Activated naive CD4-positive, alpha-beta T cell treated with anti-CD3 and anti-CD28 coated beads, Interleukin-2, amount 50 U/mL, for 72 hours (primary cell): ENCODE results near the gene UST. TPM values are rescaled to one million over a fixed set of nuclear protein-coding genes. Genes with fewer than 3 reads are reported as not detected.
"Not testable (repeated sequence)": the region's sequence is repeated elsewhere in the genome, so short reads cannot be mapped to it uniquely, and the experiment has no call there.

ENCODE experiments used
- ATAC-seq, 2 donors: fragments of 150-1000 bp; cut with Tn5 transposase; 2 replicates each; pipeline ENCODE4 v1.10.0; 2021; ENCODE audit warnings: mild to moderate bottlenecking in 2 of 2, moderate library complexity in 2 of 2
- DNase-seq, 2 donors: peaks; one replicate each; pipeline ENCODE4 v3.0.0; 2021 to 2022; ENCODE audit warnings: low spot score in 2 of 2
- H3K27ac Mint-ChIP-seq, 2 donors: one replicate each; pipeline ENCODE4 v1.8.0; 2022; ENCODE audit warnings: mild to moderate bottlenecking in 2 of 2, mixed read lengths in 2 of 2
- H3K36me3 Mint-ChIP-seq, 2 donors: one replicate each; pipeline ENCODE4 v1.8.0; 2022; ENCODE audit warnings: mixed read lengths in 2 of 2
- H3K9me3 Mint-ChIP-seq, 2 donors: one replicate each; pipeline ENCODE4 v1.8.0; 2022; ENCODE audit warnings: mixed read lengths in 2 of 2
- total RNA-seq, 2 donors: library from RNA; stranded (reverse); gene quantifications; one replicate each; pipeline ENCODE4 v1.2.3, GENCODE V29; 2022

UST gene
- total RNA-seq, 2 donors from 2014 or later, result 0.46 to 0.49 TPM

DNA sequence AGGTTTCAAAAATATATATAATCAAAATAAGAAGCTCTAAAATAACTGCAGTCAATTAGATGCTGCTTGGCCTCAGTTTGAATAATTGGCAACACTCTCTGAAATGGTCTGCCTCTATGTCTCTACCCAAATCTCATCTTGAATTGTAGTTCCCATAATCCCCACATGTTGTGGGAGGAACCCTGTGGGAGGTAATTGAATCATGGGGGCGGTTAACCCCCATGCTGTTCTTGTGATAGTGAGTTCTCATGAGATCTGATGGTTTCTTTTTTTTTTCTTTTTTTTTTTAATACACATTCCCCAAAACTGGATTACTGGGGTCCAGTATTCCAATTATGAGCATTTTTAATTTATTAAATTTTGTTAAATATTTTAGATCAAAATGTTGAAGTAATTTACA lies 8.5 kb downstream of the UST start:
- ATAC-seq, H3K36me3 Mint-ChIP-seq, H3K27ac Mint-ChIP-seq, DNase-seq, H3K9me3 Mint-ChIP-seq: not testable (repeated sequence)

DNA sequence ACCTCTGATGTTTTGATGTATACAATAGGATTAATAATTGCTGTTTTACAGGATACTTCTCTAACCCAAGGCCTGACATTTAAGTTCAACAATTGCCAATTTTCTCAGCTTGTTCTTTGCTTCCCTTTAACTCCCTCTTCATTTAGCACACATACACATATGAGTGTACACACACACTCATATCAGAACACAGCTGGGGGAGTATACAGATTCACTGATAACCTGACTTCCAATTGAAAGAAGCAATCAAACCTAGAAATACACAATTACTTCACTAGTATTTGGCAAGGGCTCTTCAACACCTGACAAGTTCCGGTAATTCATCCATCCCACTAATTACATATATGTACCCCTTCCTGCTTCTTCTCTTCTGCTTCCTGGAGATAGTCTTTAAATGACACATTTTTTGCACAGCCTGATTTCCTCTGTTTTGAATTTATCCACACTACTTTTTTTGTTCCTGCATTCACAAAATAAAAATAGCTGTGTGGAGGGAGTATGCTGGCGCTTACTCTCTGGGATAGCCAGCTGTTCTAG lies 11.2 kb downstream of the UST start:
- ATAC-seq (peak; percentile 31 to 75), DNase-seq (no peak)
- Mint-ChIP-seq H3K36me3 (no peaks in the 10 kb centered on the region), H3K27ac (peak overlapping the region; percentile 1 to 66), H3K9me3 (no peaks in the 10 kb centered on the region)

DNA sequence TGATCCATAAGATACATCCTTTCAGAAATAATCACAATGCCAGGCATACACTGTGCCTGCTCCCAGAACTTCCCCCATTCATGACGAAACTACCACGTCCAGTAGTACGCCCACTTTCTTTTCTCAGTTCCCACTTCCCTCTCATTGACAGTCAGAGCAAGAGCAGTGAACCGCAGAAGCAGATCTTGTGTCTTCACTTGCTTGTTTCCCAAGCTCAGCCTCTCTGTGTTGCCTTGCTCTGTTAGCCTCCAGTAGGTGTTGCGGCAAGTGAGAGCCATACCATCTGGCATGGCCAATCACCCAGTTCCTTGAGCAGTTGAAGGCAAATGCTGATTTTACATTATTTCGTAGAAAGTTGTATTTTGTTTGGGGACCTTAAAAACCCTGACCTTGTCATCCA lies 11.7 kb downstream of the UST start:
- ATAC-seq (peak; percentile 72 to 77), DNase-seq (peak in 1 of 2 donors; percentile 41)
- peak overlapping the region; percentile 1 to 66 for H3K27ac Mint-ChIP-seq
- H3K36me3 Mint-ChIP-seq, result no peaks in the 10 kb centered on the region
- H3K9me3 Mint-ChIP-seq, result no peaks in the 10 kb centered on the region

DNA sequence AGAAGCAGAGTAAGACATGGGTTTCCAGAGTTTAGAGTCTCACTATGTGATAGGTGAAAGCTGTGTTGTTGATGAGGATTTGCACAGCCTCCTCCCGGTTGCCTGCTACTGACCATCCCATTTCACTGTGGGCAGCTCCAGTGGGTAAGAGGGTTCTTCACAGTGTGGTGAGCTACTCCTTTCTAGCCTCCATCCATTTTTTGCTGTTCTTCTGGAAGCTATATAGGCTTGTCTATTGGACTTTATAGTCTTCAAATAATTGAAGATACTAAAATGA lies 13.4 kb downstream of the UST start:
- DNase-seq, result no peak
- Mint-ChIP-seq H3K9me3 (no peaks in the 10 kb centered on the region), H3K36me3 (no peaks in the 10 kb centered on the region), H3K27ac (peak overlapping the region in 1 of 2 donors; percentile 2)
- no peak for ATAC-seq

DNA sequence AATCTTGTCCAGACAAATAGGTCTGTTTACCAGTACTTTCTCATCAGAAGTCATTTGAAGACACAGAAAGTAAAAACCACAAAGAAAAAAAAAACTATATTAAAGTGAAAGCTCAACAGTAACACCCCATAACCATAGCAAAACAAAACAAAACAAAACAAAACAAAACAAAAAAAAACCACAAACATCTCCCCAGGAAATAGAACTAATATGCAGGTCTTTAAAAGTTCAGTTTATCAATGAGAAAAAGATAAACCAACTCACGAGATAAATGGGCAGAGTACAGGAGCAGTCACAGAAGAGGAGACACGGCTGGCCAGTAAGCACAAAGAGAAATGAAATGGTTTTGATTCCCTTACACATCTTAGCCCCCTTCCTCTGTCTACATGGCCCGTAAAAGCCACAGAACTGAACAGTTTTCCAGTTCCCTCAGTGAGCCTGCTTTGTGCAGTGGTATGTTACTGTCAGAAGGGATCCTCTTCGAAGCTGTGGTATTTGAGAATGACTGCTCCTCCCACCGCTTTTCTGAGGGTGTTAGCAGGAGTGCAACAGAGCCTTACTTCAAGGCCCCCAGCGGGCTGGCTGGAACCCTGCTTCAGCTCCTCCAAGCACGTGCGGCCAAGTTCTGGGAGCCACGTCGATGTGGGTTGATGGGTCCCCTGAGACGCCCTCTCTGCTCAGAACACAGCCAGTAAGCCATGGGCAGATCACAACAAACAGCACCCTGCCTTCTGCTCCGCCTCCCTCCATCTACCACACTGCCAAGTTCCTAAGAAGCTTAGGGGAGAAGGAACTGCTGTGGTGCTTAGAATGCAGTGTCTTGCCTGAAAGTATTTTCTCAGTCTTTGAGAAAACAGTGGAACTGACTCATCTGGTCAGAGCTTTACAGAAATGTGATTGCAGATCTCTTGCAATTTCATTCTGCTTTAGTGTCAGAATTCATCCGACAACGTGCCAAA lies 14.0 kb downstream of the UST start:
- no peaks in the 10 kb centered on the region for H3K9me3 Mint-ChIP-seq
- peak overlapping the region; percentile 2 to 67 for H3K27ac Mint-ChIP-seq
- DNase-seq (peak in 1 of 2 donors; percentile 17), ATAC-seq (peak; percentile 51 to 58)
- H3K36me3 Mint-ChIP-seq, result no peaks in the 10 kb centered on the region

DNA sequence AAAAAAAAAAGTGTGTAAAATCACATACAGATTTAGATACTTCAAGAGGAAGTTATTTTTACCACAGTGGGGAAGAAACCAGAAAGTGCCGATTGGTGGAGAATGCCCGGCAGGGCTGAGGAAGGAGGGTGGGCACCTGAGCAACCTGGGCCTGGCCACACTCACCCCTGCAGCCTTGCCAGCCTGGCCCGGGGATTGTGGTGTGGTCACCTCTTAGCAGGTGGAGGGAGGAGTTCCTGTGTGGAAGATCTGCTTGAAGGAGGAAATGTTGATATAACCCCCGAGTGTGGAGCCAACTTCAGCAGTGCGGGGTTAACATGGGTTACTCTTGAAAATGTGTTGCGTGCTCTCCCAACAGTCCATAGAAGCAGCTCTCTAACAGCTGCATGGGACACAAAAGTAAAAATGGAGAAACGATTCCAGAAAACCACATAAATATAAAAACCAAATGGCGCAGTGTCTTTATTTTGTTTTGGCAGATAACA lies 14.7 kb downstream of the UST start:
- Mint-ChIP-seq H3K27ac (peak overlapping the region; percentile 2 to 73), H3K36me3 (no peaks in the 10 kb centered on the region), H3K9me3 (no peaks in the 10 kb centered on the region)
- DNase-seq (no peak), ATAC-seq (peak in 1 of 2 donors; percentile 26)

DNA sequence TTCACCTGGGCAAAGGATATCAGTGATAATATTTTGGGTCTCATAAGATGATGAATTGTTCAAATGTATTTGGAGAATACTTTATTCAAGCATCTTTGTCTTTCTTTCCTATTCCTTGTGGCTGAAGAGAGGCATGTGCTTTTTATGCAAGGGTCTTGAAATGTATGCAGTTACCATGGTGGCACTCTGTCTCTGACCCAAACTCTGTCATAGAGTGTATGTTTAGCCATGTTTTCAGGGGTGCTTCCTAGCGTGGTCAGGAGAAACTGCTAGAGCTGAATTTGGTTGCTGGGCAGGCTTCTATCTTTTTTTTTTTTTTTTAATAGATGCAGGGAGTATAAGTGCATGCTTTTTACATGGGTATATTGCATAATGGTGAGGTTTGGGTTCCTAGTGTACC lies 15.4 kb downstream of the UST start:
- ATAC-seq (no peak), DNase-seq (no peak)
- H3K9me3 Mint-ChIP-seq, result no peaks in the 10 kb centered on the region
- no peak overlapping the region for H3K27ac Mint-ChIP-seq
- no peaks in the 10 kb centered on the region for H3K36me3 Mint-ChIP-seq

DNA sequence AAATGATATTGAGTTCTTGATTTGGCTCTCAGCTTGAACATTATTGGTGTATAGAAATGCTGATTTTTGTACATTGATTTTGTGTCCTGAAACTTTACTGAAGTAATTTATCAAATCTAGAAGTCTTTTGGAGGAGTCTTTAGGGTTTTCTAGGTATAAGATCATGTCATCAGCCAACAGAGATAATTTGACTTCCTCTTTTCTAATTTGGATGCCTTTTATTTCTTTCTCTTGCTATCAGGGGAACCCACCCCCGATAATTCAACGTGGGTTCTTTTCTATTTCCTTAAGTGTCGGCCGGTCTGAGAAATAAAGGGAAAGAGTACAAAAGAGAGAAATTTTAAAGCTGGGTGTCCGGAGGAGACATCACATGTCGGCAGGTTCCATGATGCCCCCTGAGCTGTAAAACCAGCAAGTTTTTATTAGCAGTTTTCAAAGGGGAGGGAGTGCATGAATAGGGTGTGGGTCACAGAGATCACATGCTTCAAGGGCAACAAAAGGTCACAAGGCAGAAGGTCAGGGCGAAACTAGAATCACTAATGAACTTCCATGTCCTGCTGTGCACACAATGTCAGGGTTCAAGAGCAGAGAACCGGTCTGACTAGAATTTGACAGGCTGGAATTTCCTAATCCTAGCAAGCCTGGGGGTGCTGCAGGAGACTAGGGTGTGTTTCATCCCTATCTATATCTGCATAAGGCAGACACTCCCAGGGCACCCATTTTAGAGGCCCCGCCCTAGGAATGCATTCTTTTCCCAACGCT lies 17.6 kb downstream of the UST start:
- not testable (repeated sequence) for H3K36me3 Mint-ChIP-seq, H3K9me3 Mint-ChIP-seq, H3K27ac Mint-ChIP-seq, ATAC-seq, DNase-seq

DNA sequence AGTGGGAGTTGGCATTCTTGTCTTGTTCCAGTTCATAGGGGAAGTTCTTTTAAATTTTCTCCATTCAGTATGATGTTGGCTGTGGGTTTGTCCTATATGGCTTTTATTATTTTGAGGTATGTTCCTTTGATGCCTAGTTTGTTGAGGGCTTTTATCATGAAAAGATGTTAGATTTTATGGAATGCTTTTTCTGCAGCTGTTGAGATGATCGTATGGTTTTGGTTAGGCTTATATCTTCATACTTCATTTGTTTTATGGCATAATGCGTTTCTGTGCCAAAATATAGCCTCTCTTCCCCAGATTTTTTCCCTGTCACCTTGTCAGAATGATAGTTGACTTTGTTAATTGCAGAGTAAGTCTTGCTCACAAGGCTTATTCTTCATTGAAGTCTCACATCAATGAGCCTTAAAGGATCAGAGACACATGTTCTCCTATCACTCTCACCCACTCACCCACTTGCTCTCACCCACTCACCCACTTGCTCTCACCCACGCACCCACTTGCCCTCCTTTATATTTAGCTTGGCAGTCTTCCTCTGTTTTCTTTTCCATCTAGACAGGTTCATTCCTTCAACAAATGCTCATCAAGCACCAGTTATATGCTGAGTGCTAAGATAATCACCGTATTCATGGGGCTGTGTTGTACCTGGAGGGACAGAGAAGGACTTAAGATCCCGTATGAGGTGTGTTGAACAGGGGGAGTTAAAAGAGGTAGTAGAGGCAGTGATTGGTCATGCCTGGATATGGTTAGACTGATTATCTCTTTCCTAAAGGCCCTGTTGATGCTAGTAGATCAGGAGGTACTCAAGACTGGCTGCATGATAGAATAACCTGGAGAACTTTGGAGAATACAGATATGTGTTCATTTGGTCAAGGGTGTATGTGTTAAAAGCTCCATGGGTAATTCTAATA lies 19.3 kb downstream of the UST start:
- H3K36me3 Mint-ChIP-seq, result no peaks in the 10 kb centered on the region
- H3K9me3 Mint-ChIP-seq, result no peaks in the 10 kb centered on the region
- H3K27ac Mint-ChIP-seq, result no peak overlapping the region
- no peak for DNase-seq
- ATAC-seq, result no peak

DNA sequence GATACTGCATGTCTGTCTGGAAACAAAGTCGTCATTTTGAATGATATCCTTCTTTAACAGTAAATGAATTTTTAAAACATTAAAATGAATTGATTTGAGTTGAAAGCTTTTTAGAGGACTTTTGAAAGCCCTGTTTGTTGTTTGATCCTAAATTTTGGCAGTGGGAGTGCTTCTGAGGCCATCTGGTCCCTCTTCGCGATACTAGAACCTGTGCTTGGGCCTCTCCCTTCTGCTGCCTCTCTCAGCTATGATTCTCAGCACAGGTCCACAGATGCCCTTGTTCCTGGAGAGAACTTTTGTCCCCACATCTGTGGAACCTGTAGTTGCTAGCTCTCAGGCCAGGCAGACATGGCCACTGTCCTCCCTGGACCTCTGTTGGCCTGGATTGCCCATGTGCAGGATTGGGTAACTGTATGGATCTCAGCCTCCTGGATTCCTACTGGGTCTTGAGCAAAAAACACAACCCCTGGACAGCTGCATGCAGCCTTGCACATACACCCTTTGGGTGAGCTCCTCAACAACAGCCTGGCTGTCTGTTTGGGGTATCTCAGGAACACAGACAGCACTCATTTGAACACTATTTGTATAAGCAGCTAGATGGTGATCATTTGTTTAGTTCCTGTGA lies 21.9 kb downstream of the UST start:
- ATAC-seq (no peak), DNase-seq (no peak)
- no peaks in the 10 kb centered on the region for H3K9me3 Mint-ChIP-seq
- H3K36me3 Mint-ChIP-seq, result no peaks in the 10 kb centered on the region
- H3K27ac Mint-ChIP-seq, result no peak overlapping the region

DNA sequence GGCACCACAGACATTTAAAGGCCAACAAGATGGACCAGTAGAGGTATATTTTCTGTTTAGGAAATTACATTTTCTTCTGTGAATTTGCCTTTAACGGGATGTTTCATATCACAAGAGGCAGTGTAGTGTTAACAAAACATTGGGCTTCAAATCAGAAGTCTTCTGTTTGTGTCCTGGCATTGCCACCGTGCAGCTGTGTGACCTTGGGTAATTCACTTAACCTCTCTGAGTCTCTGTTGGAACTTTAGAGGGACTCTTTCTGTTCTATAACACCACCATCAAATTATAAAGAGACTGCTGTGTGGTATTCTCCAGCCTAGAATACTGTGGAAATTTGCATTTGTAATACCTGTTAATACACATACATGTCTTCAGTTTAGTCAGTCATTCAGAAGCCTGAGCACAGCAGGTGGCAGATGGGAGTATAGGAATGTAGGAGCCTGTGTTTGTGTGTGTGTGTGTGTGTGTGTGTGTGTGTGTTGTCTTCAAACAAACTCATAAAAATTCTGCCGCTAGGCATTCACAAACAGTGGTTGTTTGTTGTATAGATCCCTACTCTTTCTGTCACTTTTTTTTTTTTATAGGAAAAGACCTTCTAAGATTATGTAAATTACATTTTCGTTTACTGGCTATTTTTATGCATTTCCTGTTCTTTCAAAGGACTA lies 22.6 kb downstream of the UST start:
- ATAC-seq (no peak), DNase-seq (no peak)
- Mint-ChIP-seq H3K36me3 (no peaks in the 10 kb centered on the region), H3K27ac (no peak overlapping the region), H3K9me3 (no peaks in the 10 kb centered on the region)

DNA sequence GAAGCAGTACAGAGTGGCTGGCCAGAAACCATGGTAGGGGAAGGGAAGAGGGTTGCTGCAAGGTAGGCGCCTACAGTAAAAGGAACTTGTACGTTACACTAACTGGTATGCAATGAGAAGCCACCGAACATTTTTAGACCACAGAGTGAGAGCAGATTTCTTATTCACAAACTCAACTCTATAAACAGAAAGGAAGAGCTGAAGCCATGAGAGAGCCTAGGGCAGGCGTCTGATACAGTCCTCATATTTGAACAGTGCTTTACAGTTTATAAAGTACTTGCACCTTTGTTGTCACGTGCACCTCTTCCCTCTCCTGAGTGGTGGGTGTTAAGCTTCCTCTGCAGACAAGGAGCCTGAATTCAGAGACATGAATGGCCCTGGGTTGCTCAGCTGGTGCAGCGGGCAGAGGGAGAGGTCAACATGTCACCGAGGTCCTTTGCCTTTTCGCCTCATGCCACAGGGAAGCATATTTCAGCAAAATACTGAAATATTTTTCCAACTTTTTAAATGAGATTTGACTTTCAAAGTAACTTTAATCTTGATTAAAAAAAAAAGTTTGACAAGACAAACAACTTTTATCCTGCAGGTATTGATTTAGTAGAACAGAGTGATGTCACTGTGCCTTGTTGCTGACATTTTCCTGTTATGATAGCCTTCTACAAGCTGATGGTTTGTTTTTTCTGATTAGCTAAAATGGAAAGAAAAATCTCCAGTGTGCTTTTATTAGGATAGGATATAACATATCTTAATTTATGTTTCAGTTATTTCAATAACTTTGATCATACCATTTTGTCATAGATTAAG lies 23.8 kb downstream of the UST start:
- H3K9me3 Mint-ChIP-seq, result no peaks in the 10 kb centered on the region
- ATAC-seq (no peak), DNase-seq (no peak)
- no peak overlapping the region for H3K27ac Mint-ChIP-seq
- no peaks in the 10 kb centered on the region for H3K36me3 Mint-ChIP-seq

DNA sequence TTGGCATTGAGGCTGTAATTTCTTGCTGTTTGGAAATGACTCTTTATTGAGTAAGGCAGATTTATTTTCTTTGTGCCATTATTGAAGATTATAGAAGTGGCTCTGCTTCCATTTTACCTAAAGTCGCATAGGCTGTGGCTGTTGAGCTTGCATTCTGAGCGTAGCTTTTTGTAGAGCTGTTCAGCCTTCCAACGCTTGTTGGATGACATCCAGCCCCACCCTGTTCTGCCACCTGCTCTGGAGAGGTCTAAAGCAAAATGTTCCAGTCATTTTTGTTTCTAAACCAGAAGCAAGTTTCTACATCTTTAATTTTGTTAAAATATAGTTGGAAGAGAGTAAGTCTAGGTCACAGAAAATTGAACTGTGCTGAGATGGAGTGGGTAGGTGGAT lies 24.4 kb downstream of the UST start:
- no peak for ATAC-seq
- no peak overlapping the region for H3K27ac Mint-ChIP-seq
- H3K9me3 Mint-ChIP-seq, result no peaks in the 10 kb centered on the region
- DNase-seq, result no peak
- H3K36me3 Mint-ChIP-seq, result no peaks in the 10 kb centered on the region

DNA sequence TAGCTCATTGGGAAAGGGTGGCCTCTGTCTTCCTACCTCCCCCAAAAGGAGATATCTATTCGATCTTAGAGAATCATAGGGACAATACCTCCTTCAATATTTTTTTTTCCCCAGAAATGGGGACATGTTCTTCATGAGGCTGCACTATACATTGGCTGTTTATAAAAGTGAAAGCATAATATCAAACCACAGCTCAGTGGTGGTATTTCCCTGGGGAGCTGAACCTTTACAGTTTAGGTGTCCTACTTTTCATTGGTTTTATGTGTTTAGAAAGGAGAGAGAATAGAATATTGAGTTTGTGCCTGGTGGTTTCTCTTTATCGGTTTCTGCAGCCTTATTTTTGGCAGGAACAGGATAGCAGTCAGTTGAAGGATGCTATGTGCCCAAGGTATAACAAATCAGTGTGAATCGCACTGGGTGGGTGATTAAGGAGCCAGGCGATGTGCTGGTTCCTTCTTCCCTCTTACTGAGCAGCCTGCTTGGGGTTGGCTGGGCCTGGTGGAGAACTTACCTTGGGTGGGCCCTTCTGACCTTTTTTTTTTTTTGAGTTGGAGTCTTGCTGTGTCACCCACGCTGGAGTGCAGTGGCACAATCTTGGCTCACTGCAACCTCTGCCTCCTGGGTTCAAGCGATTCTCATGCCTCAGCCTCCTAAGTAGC lies 25.2 kb downstream of the UST start:
- Mint-ChIP-seq H3K27ac (no peak overlapping the region), H3K9me3 (no peaks in the 10 kb centered on the region), H3K36me3 (no peaks in the 10 kb centered on the region)
- ATAC-seq (no peak), DNase-seq (no peak)
